Gastrocnemius medialis (tissue), 4 donors: ENCODE results near the gene NOX3.

Source experiments
- POLR2A ChIP-seq, 2 donors: fragments of 450-650 bp; IDR thresholded peaks; one replicate each; pipeline ENCODE4 v1.6.1; 2017; ENCODE audit warnings: antibody characterized with exemption in 2 of 2, mild to moderate bottlenecking in 2 of 2, moderate library complexity in 2 of 2
- TF ChIP-seq, protein P1 (sequence below), 5 experiments: fragments of 450-650 bp in 3 of 5; fragments of 200-600 bp in 2 of 5; sonication (generic) in 2 of 5; IDR thresholded peaks in 4 of 5; conservative IDR thresholded peaks in 1 of 5; 1 replicate in 4 of 5; 2 replicates in 1 of 5; pipeline ENCODE4 v1.5.1; 2016 to 2019; ENCODE audit warnings: antibody characterized with exemption in 5 of 5, mild to moderate bottlenecking in 3 of 5, moderate library complexity in 3 of 5

GRCh38 chr6:155408981-155409380, 46.7 kb downstream of the NOX3 start:
- TF ChIP-seq, protein P1, sequence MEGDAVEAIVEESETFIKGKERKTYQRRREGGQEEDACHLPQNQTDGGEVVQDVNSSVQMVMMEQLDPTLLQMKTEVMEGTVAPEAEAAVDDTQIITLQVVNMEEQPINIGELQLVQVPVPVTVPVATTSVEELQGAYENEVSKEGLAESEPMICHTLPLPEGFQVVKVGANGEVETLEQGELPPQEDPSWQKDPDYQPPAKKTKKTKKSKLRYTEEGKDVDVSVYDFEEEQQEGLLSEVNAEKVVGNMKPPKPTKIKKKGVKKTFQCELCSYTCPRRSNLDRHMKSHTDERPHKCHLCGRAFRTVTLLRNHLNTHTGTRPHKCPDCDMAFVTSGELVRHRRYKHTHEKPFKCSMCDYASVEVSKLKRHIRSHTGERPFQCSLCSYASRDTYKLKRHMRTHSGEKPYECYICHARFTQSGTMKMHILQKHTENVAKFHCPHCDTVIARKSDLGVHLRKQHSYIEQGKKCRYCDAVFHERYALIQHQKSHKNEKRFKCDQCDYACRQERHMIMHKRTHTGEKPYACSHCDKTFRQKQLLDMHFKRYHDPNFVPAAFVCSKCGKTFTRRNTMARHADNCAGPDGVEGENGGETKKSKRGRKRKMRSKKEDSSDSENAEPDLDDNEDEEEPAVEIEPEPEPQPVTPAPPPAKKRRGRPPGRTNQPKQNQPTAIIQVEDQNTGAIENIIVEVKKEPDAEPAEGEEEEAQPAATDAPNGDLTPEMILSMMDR (IDR thresholded peaks at IDR 0.05 in 4 of 5, conservative IDR thresholded peaks at IDR 0.05 in 1 of 5), result no peak
- no peak for TF ChIP-seq POLR2A (IDR thresholded peaks at IDR 0.05)
